Measurements from ENCODE around the gene COL3A1.

Gene COL3A1
- 0 reads per million in 3 donors for total RNA-seq

GRCh38 chr2:188974164-188974563, at the start of gene COL3A1:
COL3A1 (plus strand) TSS chr2:188974373; CDS start chr2:188974490, 117 bp downstream.
- Histone ChIP-seq H3K36me3 (ENCODE audit: control insufficient read depth, insufficient read depth, low read length) (no peaks in the 10 kb centered on the region), H3K4me1 (ENCODE audit: control insufficient read depth, insufficient read depth, low read length, poor library complexity, severe bottlenecking) (no peaks in the 10 kb centered on the region), H3K4me3 (ENCODE audit: insufficient read depth, low read depth, low read length, poor library complexity, severe bottlenecking) (no peak within 1 kb of the TSS), H3K27ac (ENCODE audit: insufficient read depth, low read length, poor library complexity, severe bottlenecking) (no peak within 1 kb of the TSS), H3K27me3 (replicated peaks; ENCODE audit: control insufficient read depth, insufficient read depth, low read length, poor library complexity, severe bottlenecking) (no peaks in the 10 kb centered on the region), H3K9me3 (ENCODE audit: control insufficient read depth, low read length) (no peaks in the 10 kb centered on the region)
- DNase-seq, result no peak

- Histone ChIP-seq H3K4me1 (ENCODE audit: control insufficient read depth, insufficient read depth, low read length, poor library complexity, severe bottlenecking) (no peaks in the 10 kb centered on the region), H3K27me3 (replicated peaks; ENCODE audit: control insufficient read depth, insufficient read depth, low read length, poor library complexity, severe bottlenecking) (no peaks in the 10 kb centered on the region), H3K9me3 (ENCODE audit: control insufficient read depth, low read length) (no peaks in the 10 kb centered on the region), H3K27ac (ENCODE audit: insufficient read depth, low read length, poor library complexity, severe bottlenecking) (no peak overlapping the region), H3K4me3 (ENCODE audit: insufficient read depth, low read depth, low read length, poor library complexity, severe bottlenecking) (no peak overlapping the region), H3K36me3 (ENCODE audit: control insufficient read depth, insufficient read depth, low read length) (no peaks in the 10 kb centered on the region)
- no peak for DNase-seq
Observed at GRCh38 chr2:188928643-188929042, 45.5 kb upstream of the COL3A1 start.

GRCh38 chr2:188931361-188931760, 42.8 kb upstream of the COL3A1 start:
- Histone ChIP-seq H3K9me3 (ENCODE audit: control insufficient read depth, low read length) (no peaks in the 10 kb centered on the region), H3K4me1 (ENCODE audit: control insufficient read depth, insufficient read depth, low read length, poor library complexity, severe bottlenecking) (no peaks in the 10 kb centered on the region), H3K4me3 (ENCODE audit: insufficient read depth, low read depth, low read length, poor library complexity, severe bottlenecking) (no peak overlapping the region), H3K27me3 (replicated peaks; ENCODE audit: control insufficient read depth, insufficient read depth, low read length, poor library complexity, severe bottlenecking) (no peaks in the 10 kb centered on the region), H3K27ac (ENCODE audit: insufficient read depth, low read length, poor library complexity, severe bottlenecking) (no peak overlapping the region), H3K36me3 (ENCODE audit: control insufficient read depth, insufficient read depth, low read length) (no peaks in the 10 kb centered on the region)
- DNase-seq, result no peak

GRCh38 chr2:188937228-188938220, 36.6 kb upstream of the COL3A1 start:
- no peaks in the 10 kb centered on the region for H3K36me3 ChIP-seq (ENCODE audit: control insufficient read depth, insufficient read depth, low read length)
- no peak overlapping the region for H3K4me3 ChIP-seq (ENCODE audit: insufficient read depth, low read depth, low read length, poor library complexity, severe bottlenecking)
- no peaks in the 10 kb centered on the region for H3K4me1 ChIP-seq (ENCODE audit: control insufficient read depth, insufficient read depth, low read length, poor library complexity, severe bottlenecking)
- no peaks in the 10 kb centered on the region for H3K27me3 ChIP-seq (replicated peaks; ENCODE audit: control insufficient read depth, insufficient read depth, low read length, poor library complexity, severe bottlenecking)
- H3K27ac ChIP-seq (ENCODE audit: insufficient read depth, low read length, poor library complexity, severe bottlenecking), result no peak overlapping the region
- no peak for DNase-seq
- H3K9me3 ChIP-seq (ENCODE audit: control insufficient read depth, low read length), result no peaks in the 10 kb centered on the region

GRCh38 chr2:188940171-188940570, 34.0 kb upstream of the COL3A1 start:
- H3K9me3 ChIP-seq (ENCODE audit: control insufficient read depth, low read length), result no peaks in the 10 kb centered on the region
- DNase-seq, result no peak
- H3K27ac ChIP-seq (ENCODE audit: insufficient read depth, low read length, poor library complexity, severe bottlenecking), result no peak overlapping the region
- H3K27me3 ChIP-seq (replicated peaks; ENCODE audit: control insufficient read depth, insufficient read depth, low read length, poor library complexity, severe bottlenecking), result no peaks in the 10 kb centered on the region
- H3K4me1 ChIP-seq (ENCODE audit: control insufficient read depth, insufficient read depth, low read length, poor library complexity, severe bottlenecking), result no peaks in the 10 kb centered on the region
- no peak overlapping the region for H3K4me3 ChIP-seq (ENCODE audit: insufficient read depth, low read depth, low read length, poor library complexity, severe bottlenecking)
- H3K36me3 ChIP-seq (ENCODE audit: control insufficient read depth, insufficient read depth, low read length), result no peaks in the 10 kb centered on the region

GRCh38 chr2:188944442-188944841, 29.7 kb upstream of the COL3A1 start:
- Histone ChIP-seq H3K9me3 (ENCODE audit: control insufficient read depth, low read length) (no peaks in the 10 kb centered on the region), H3K27me3 (replicated peaks; ENCODE audit: control insufficient read depth, insufficient read depth, low read length, poor library complexity, severe bottlenecking) (no peaks in the 10 kb centered on the region), H3K36me3 (ENCODE audit: control insufficient read depth, insufficient read depth, low read length) (no peaks in the 10 kb centered on the region), H3K27ac (ENCODE audit: insufficient read depth, low read length, poor library complexity, severe bottlenecking) (no peak overlapping the region), H3K4me3 (ENCODE audit: insufficient read depth, low read depth, low read length, poor library complexity, severe bottlenecking) (no peak overlapping the region), H3K4me1 (ENCODE audit: control insufficient read depth, insufficient read depth, low read length, poor library complexity, severe bottlenecking) (no peaks in the 10 kb centered on the region)
- no peak for DNase-seq

- Histone ChIP-seq H3K27ac (ENCODE audit: insufficient read depth, low read length, poor library complexity, severe bottlenecking) (no peak overlapping the region), H3K9me3 (ENCODE audit: control insufficient read depth, low read length) (no peaks in the 10 kb centered on the region), H3K36me3 (ENCODE audit: control insufficient read depth, insufficient read depth, low read length) (no peaks in the 10 kb centered on the region), H3K4me1 (ENCODE audit: control insufficient read depth, insufficient read depth, low read length, poor library complexity, severe bottlenecking) (no peaks in the 10 kb centered on the region), H3K27me3 (replicated peaks; ENCODE audit: control insufficient read depth, insufficient read depth, low read length, poor library complexity, severe bottlenecking) (no peaks in the 10 kb centered on the region), H3K4me3 (ENCODE audit: insufficient read depth, low read depth, low read length, poor library complexity, severe bottlenecking) (no peak overlapping the region)
- no peak for DNase-seq
Observed at GRCh38 chr2:188949046-188949818, 24.9 kb upstream of the COL3A1 start.

- Histone ChIP-seq H3K27ac (ENCODE audit: insufficient read depth, low read length, poor library complexity, severe bottlenecking) (no peak overlapping the region), H3K27me3 (replicated peaks; ENCODE audit: control insufficient read depth, insufficient read depth, low read length, poor library complexity, severe bottlenecking) (no peaks in the 10 kb centered on the region), H3K4me1 (ENCODE audit: control insufficient read depth, insufficient read depth, low read length, poor library complexity, severe bottlenecking) (no peaks in the 10 kb centered on the region), H3K4me3 (ENCODE audit: insufficient read depth, low read depth, low read length, poor library complexity, severe bottlenecking) (no peak overlapping the region), H3K36me3 (ENCODE audit: control insufficient read depth, insufficient read depth, low read length) (no peaks in the 10 kb centered on the region), H3K9me3 (ENCODE audit: control insufficient read depth, low read length) (no peaks in the 10 kb centered on the region)
- DNase-seq, result no peak
Observed at GRCh38 chr2:188952901-188953300, 21.3 kb upstream of the COL3A1 start.

- no peak overlapping the region for H3K27ac ChIP-seq (ENCODE audit: insufficient read depth, low read length, poor library complexity, severe bottlenecking)
- no peak for DNase-seq
- no peaks in the 10 kb centered on the region for H3K9me3 ChIP-seq (ENCODE audit: control insufficient read depth, low read length)
- no peaks in the 10 kb centered on the region for H3K4me1 ChIP-seq (ENCODE audit: control insufficient read depth, insufficient read depth, low read length, poor library complexity, severe bottlenecking)
- no peak overlapping the region for H3K4me3 ChIP-seq (ENCODE audit: insufficient read depth, low read depth, low read length, poor library complexity, severe bottlenecking)
- no peaks in the 10 kb centered on the region for H3K36me3 ChIP-seq (ENCODE audit: control insufficient read depth, insufficient read depth, low read length)
- no peaks in the 10 kb centered on the region for H3K27me3 ChIP-seq (replicated peaks; ENCODE audit: control insufficient read depth, insufficient read depth, low read length, poor library complexity, severe bottlenecking)
Observed at GRCh38 chr2:188956290-188956689, 17.9 kb upstream of the COL3A1 start.

GRCh38 chr2:188956961-188957360, 17.2 kb upstream of the COL3A1 start:
- H3K4me3 ChIP-seq (ENCODE audit: insufficient read depth, low read depth, low read length, poor library complexity, severe bottlenecking), result no peak overlapping the region
- H3K27ac ChIP-seq (ENCODE audit: insufficient read depth, low read length, poor library complexity, severe bottlenecking), result no peak overlapping the region
- no peaks in the 10 kb centered on the region for H3K36me3 ChIP-seq (ENCODE audit: control insufficient read depth, insufficient read depth, low read length)
- H3K4me1 ChIP-seq (ENCODE audit: control insufficient read depth, insufficient read depth, low read length, poor library complexity, severe bottlenecking), result no peaks in the 10 kb centered on the region
- no peak for DNase-seq
- H3K9me3 ChIP-seq (ENCODE audit: control insufficient read depth, low read length), result no peaks in the 10 kb centered on the region
- no peaks in the 10 kb centered on the region for H3K27me3 ChIP-seq (replicated peaks; ENCODE audit: control insufficient read depth, insufficient read depth, low read length, poor library complexity, severe bottlenecking)

Measured in effector memory CD4-positive, alpha-beta T cell (primary cell).